ENCODE results near the gene NDUFB10.

The NDUFB10 gene

DNA sequence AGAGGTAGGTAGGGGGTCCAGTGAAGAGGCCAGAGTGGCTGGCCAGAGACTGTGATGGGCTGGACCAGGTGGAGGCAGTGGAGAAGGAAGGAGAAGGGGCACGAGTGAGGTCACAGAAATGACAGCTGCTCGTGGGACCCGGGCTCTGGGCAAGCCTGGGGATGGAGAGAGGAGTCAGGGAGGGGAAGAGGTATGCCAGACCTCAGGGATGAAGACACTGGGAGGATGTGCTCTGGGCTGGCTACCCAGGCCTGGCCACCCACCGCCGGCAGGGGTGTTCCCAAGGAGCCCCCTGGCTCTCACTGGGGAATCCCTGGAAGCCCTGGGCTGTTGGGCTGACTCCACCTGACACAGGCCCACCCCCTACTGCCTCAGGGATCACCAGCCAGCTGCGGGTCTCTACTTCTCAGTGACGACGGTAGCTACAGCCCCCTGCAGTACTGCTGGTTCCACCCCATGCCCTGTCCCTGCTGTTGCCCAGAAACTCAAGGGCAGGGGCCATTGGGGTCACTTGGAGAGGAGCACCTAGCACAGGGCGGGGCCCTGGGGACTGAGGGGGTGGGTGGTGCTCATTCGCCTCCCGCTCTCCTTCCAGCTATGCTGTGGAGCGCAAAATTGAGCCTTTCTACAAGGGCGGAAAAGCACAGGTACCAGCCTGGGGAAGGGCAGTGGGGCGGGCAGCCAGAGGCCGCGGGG, 14.3 kb downstream of the NDUFB10 start:
- no peak for DNase-seq

- DNase-seq: no peak
These were observed 15.1 kb downstream of the NDUFB10 start for GRCh38 chr16:1974157-1975070.

DNA sequence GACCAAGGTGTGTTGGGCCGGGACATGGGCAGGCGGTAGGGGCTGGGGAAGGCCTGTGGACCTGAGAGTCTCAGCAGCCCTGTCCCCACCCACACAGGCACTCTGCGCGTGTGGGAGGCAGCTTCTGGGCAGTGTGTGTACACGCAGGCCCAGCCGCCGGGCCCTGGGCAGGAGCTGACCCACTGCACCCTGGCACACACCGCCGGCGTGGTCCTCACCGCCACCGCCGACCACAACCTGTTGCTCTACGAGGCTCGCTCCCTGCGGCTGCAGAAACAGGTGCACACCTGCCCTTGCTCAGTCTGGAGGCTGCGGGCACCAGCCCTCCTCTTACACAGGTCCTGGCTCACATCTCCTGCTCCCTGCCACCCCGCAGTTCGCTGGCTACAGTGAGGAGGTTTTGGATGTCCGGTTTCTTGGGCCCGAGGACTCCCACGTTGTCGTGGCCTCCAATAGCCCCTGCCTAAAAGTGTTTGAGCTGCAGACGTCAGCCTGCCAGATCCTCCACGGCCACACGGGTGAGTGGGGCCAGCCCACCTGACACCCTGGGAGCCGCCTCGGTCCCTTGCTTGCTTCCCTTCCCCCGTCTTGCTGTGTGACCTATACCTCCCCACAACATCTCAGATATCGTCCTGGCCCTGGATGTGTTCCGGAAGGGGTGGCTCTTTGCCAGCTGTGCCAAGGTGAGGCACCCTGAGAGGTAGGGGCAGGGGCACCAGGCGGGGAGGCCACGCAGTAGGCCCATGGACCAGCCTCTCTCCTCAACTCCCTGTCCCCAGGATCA, 16.3 kb downstream of the NDUFB10 start:
- DNase-seq: no peak

DNA sequence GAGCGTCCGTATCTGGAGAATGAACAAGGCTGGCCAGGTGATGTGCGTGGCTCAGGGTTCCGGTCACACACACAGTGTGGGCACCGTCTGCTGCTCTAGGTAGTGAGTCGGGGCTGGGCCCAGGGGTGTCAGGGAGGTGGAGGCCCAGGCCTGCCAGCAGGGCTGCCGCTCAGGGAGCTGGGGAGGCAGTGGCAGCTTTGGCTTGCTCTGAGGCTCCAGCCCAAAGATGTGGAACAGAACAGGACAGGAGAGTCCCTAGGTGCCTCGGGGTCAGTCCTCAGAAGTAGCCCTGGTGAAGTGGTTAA, 16.8 kb downstream of the NDUFB10 start:
- DNase-seq: no peak

- no peak for DNase-seq
These were observed 17.9 kb downstream of the NDUFB10 start for GRCh38 chr16:1976951-1977874.

DNA sequence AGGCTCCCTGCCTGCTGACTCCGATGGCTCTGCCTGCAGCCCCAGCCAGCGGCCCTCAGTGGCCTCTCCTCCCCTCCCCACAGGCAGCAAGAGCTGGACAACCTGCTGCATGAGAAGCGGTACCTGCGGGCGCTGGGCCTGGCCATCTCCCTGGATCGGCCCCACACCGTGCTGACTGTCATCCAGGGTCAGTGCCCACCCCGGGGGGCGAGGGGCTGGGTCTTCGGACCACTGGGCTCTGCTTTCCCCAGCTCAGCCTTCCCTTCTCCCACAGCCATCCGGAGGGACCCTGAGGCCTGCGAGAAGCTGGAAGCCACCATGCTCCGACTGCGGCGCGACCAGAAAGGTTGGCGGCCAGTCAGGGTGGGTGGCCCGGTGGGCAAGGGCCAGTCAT, 18.5 kb downstream of the NDUFB10 start:
- DNase-seq: no peak

DNA sequence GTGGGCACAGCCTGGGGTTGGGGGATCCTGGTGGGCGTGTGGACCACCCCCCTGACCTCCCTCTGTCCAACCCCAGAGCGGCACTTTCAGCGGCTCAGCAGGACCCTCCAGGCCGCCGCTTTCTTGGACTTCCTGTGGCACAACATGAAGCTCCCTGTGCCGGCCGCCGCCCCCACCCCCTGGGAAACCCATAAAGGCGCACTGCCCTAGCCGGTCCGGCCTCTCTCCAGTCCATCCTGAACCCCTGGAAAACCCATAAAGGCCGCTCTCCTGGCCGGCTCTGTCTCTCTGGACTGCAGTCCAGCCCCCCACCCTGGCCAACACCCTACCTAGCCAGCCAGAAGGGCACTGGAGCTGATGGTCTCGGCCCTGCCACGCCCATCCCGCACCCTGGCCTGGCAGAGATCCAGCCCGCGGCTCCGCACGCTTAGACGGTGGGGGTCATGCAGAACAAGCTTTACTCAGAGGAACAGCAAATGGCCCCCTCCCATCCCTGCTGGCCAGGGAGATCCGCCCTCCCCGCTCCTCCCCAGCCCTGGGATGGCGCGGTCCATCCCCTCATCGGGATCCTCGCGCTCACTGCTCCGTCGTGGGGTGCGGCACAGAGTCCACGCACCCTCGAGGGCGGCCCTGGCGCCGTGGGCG, 19.3 kb downstream of the NDUFB10 start:
- no peak for DNase-seq

DNA sequence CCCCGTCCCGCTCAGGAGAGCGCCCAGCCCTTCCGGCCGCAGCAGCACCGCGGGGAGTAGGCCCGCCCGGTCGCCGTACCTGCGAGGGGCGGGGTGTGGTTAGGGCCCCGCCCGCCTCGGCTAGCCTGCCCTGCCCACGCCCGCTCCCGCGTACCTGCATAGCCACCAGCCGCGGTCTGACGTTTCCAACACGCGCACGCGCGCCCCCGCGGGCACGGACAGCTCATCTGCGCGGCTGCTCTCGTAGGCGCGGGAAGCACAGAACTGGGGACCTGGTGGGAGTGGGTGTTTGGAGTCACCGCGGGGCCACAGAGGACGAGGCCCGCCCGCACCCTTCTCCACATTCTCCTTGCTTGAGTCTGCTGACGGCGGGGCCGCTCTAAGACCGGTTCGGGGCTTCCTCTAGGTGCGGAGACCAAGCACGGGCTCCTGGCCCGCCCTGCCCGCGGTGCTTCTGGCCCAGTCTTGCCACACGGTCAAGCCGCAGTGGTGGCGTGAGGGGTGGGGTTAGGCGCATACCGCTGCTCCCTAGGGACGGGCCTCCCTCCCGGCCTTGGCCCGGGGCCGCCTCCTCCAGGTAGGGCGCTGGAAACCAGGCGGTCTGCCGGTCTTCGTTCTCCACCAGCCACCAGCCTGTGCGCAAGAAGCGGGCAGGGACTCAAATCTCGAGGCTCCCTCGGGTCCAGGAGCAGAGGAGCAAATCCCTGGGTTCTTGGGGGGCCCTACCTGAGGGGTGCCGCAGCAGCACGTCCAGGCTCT, 20.1 kb downstream of the NDUFB10 start:
- peak; percentile 42 to 43 for DNase-seq

DNA sequence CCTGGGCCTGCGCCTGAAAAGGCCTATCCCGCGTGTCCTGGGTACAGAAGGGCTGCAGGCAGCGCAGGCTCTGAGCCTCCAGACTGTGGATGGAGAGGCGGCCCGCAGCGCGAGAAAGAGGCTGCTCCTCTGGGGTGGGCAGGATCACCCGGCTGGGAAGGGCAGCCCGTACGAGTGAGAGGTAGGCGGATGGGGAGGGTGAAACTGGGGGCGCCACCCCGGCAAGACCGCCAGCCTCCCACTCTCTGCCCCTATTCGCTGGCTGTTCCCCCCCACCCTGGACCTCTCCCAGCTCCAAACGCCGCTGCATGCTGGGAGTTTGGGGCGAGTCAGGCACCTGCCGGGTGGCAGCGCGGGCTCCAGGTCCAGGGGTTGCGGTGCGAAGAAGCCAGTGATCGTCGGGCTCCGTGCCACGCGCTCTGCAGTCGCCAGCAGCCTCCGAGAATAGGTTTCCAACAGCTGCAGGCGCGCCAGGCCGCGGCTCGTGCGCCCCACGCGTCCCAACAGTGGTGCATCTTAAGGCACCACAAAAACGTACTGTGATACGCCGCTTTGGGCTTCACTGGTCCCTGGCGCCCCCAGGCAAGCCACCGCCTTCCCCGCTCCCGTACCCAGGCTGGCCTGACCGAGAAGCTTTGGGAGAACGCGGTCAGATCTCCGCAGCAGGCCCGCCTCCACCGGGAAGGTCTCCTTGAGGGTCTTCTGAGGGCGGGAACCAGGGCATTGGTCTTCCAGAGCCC, 20.9 kb downstream of the NDUFB10 start:
- DNase-seq: no peak

- DNase-seq: no peak
These were observed 21.4 kb downstream of the NDUFB10 start for GRCh38 chr16:1980770-1981087.

GRCh38 chr16:1981398-1981836, 22.1 kb downstream of the NDUFB10 start, which contains the start of gene NOXO1:
Gene NOXO1, minus strand, starts transcription at chr16:1981469. Its CDS starts 290 bp downstream, at chr16:1981179.
- no peak for DNase-seq

DNA sequence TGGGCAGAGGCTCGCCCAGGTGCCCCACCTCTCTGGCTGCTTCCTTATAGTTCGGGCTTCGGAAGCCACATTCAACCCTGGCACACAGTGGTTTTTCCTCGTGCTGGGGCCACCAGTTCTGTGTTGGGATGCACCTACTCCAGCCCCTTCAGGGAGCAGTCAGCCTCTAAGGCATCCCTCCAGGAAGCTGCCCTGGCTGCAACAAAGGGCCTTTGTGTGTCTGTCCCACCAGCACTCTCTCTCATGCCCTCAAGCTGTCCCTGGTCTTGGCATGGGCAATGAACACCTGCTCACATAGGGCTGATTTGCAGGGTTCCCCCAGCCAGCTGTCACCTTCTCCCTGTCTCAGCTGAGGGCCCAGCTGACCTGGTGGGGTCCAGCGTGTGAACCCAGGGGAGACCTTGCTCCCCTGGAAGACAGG, 22.7 kb downstream of the NDUFB10 start:
- no peak for DNase-seq

DNA sequence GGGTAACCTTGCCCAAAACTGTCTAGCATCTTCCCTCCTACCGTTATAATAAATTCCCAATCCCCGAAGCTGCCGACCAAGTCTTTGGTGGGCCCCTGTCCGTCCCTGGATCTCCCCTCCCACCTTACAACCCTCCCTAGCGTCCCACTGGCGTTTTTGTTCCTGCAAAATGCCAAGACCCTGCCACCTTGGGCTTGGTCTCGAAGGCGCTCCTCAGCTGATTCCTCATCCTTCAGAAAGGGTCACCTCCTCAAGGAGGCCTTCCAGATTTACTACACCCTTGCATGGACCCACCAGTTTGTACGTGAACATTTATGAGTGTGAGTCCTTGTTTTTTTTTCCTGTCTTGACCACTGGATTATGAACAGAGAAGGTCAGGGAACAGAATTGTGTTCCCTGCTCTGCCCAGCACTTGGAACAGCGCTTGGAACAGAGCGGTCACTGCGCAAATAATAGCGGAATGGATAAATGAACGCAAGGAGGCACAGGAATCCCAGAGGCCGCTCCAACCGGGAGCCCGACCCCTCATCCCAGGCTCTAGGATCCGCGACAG, 23.7 kb downstream of the NDUFB10 start:
- no peak for DNase-seq

DNA sequence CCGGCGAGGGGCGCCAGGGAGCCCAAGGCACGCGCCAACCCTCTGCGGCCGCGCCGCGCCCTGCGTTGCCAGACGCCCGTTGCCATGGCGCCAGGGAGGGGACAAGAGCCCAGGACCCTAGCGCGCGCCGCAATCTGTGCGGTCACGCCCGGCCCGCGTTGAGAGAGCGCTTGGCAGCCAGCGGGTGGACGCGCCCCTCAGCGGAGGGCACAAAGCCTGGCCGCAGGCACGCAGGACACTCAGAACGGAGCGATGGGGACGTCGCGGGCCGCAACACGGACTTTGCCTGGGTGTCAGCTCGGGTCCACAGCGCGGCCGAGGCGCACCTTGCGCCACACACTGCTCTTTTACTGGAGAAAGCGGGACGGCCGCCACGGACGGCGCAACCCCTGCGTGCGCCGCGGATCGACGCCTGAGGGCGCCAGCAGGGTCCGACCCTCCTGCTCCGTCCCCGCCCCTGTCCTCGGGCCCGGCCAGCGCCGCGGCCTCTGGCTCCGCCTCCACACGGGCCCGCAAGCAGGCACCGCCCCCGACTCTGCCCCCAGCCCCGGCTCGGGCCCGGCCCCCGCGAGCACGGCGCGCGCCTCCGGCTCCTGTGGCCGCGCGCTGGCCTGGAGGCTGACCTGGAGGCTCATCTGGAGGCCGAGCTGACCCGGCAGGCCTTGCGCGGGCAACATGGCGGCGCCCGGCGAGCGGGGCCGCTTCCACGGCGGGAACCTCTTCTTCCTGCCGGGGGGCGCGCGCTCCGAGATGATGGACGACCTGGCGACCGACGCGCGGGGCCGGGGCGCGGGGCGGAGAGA, 24.4 kb downstream of the NDUFB10 start, which contains the start of gene GFER:
Gene GFER, plus strand, starts transcription at position 650 of the 803 bp plus-strand sequence. Its CDS starts 26 bp downstream, at position 676.
- DNase-seq: peak; percentile 83 to 87

GRCh38 chr16:1984347-1985225, 25.2 kb downstream of the NDUFB10 start:
- DNase-seq: no peak

DNA sequence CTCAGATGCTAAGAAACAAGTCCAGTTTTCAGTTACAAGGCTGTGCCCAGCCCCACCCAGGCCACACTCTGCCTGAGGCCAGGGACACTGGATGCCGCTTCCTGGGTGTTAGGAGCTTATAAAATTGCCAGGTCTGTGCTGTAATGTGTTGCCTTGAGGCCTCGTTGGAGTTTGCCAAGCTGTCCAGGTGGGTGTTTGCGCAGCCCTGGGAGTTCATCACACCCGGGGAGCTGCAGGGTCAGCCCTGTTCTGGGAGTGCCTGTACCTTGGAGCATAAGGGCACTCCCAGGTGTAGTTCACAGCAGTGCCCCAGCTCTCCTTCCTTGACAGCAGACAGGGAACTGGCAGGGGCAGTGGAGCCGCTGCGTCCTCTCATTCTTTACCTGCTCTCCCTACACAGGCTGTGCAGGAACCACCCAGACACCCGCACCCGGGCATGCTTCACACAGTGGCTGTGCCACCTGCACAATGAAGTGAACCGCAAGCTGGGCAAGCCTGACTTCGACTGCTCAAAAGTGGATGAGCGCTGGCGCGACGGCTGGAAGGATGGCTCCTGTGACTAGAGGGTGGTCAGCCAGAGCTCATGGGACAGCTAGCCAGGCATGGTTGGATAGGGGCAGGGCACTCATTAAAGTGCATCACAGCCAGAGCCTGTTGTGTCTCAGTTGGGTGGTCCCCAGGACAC, 26.3 kb downstream of the NDUFB10 start:
- no peak for DNase-seq

DNA sequence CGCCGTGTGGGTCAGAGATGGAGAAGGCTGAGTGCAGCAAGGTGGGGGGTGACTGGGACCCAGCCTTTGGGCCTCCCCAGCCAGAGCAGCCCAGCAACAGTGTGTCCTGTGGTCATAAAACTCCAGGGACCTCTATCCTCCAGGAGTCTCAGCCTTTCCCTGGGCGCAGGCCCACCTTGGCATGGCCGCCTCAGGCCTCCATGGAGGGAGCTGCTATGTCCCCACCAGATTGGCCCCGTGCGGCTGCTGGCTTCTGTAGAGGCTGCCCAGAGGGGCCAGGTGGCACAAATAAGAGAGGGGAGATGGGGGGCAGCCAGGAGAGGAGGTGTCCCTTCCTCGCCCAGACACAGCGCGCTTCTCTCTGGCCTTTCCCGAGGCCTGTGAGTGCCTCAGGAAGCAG, 27.9 kb downstream of the NDUFB10 start:
- DNase-seq: no peak
